Measurements from ENCODE around the gene MED20.

MED20 gene

GRCh38 chr6:41874741-41875140 lies 46.2 kb downstream of the MED20 start:
- no peak for DNase-seq (ENCODE audit: low read depth)
- no peaks in the 10 kb centered on the region for H3K27me3 ChIP-seq (replicated peaks; ENCODE audit: control insufficient read depth, insufficient read depth, low read length)
- H3K36me3 ChIP-seq (ENCODE audit: control insufficient read depth, insufficient read depth, low read length, severe bottlenecking) = peaks cover 8% of the 10 kb centered on the region
- H3K4me1 ChIP-seq (ENCODE audit: control insufficient read depth, insufficient read depth, low read length) = peaks cover 18% of the 10 kb centered on the region
- H3K9ac ChIP-seq (ENCODE audit: low read length) = no peak overlapping the region
- H3K4me3 ChIP-seq (ENCODE audit: low read length) = no peak overlapping the region
- H3K9me3 ChIP-seq (ENCODE audit: control insufficient read depth, low read length) = no peaks in the 10 kb centered on the region

DNA sequence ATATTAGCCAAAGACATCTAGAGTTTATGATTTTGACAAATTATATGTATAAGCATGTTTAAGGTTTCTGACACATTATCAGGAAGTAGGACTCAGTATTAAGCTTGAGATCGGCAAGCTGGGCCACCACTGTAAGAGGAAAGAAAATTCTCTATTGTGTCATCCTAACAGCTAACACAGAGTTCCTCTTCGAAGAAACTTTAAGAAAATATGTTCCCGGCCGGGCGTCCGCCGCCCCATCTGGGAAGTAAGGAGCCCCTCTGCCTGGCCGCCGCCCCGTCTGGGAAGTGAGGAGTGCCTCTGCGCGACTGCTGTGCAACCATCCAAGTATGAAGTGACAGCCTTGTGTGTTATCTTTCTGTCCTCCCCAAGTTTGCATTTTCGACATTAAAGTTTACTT lies 48.8 kb downstream of the MED20 start:
- H3K27me3 ChIP-seq (replicated peaks; ENCODE audit: control insufficient read depth, insufficient read depth, low read length) = no peaks in the 10 kb centered on the region
- DNase-seq (ENCODE audit: low read depth) = no peak
- no peaks in the 10 kb centered on the region for H3K4me1 ChIP-seq (ENCODE audit: control insufficient read depth, insufficient read depth, low read length)
- H3K9me3 ChIP-seq (ENCODE audit: control insufficient read depth, low read length) = no peaks in the 10 kb centered on the region
- H3K36me3 ChIP-seq (ENCODE audit: control insufficient read depth, insufficient read depth, low read length, severe bottlenecking) = peaks cover 11% of the 10 kb centered on the region
- no peak overlapping the region for H3K4me3 ChIP-seq (ENCODE audit: low read length)
- no peak overlapping the region for H3K9ac ChIP-seq (ENCODE audit: low read length)

- no peak overlapping the region for H3K4me3 ChIP-seq (ENCODE audit: low read length)
- no peak overlapping the region for H3K9ac ChIP-seq (ENCODE audit: low read length)
- no peaks in the 10 kb centered on the region for H3K27me3 ChIP-seq (replicated peaks; ENCODE audit: control insufficient read depth, insufficient read depth, low read length)
- no peaks in the 10 kb centered on the region for H3K4me1 ChIP-seq (ENCODE audit: control insufficient read depth, insufficient read depth, low read length)
- peaks cover 11% of the 10 kb centered on the region for H3K36me3 ChIP-seq (ENCODE audit: control insufficient read depth, insufficient read depth, low read length, severe bottlenecking)
- no peak for DNase-seq (ENCODE audit: low read depth)
- H3K9me3 ChIP-seq (ENCODE audit: control insufficient read depth, low read length) = no peaks in the 10 kb centered on the region
Observed at GRCh38 chr6:41871691-41872090, 49.2 kb downstream of the MED20 start.

- H3K9ac ChIP-seq (ENCODE audit: low read length) = no peak overlapping the region
- no peak overlapping the region for H3K4me3 ChIP-seq (ENCODE audit: low read length)
- DNase-seq (ENCODE audit: low read depth) = no peak
- no peaks in the 10 kb centered on the region for H3K27me3 ChIP-seq (replicated peaks; ENCODE audit: control insufficient read depth, insufficient read depth, low read length)
- H3K4me1 ChIP-seq (ENCODE audit: control insufficient read depth, insufficient read depth, low read length) = no peaks in the 10 kb centered on the region
- H3K9me3 ChIP-seq (ENCODE audit: control insufficient read depth, low read length) = no peaks in the 10 kb centered on the region
- H3K36me3 ChIP-seq (ENCODE audit: control insufficient read depth, insufficient read depth, low read length, severe bottlenecking) = peaks cover 4% of the 10 kb centered on the region
Observed at GRCh38 chr6:41859356-41859755, 61.6 kb downstream of the MED20 start.

GRCh38 chr6:41858703-41859102 lies 62.2 kb downstream of the MED20 start:
- H3K4me3 ChIP-seq (ENCODE audit: low read length) = no peak overlapping the region
- no peaks in the 10 kb centered on the region for H3K27me3 ChIP-seq (replicated peaks; ENCODE audit: control insufficient read depth, insufficient read depth, low read length)

More at GRCh38 chr6:41858703-41859102, 62.2 kb downstream of the MED20 start:
- Histone ChIP-seq H3K9me3 (ENCODE audit: control insufficient read depth, low read length) (no peaks in the 10 kb centered on the region), H3K36me3 (ENCODE audit: control insufficient read depth, insufficient read depth, low read length, severe bottlenecking) (peaks cover 4% of the 10 kb centered on the region), H3K9ac (ENCODE audit: low read length) (no peak overlapping the region), H3K4me1 (ENCODE audit: control insufficient read depth, insufficient read depth, low read length) (no peaks in the 10 kb centered on the region)
- DNase-seq (ENCODE audit: low read depth) = no peak

Measured in adipocyte (in vitro differentiated cells).